CD4-positive, alpha-beta memory T cell (primary cell): ENCODE results near the gene CDH2. TPM values are rescaled to one million over a fixed set of nuclear protein-coding genes. Genes with fewer than 3 reads are reported as not detected.

Experiments
- CTCF ChIA-PET: fragments of 350-600 bp; sonication (Branson Sonifier 250); formaldehyde crosslinking; loops from one replicate; lab custom pipeline; 2021; ENCODE audit warnings: inconsistent platforms; ENCODE audit not compliant: partially characterized antibody; lab: Charles Lee
- POLR2A ChIA-PET: fragments of 350-600 bp; sonication (Branson Sonifier 250); formaldehyde crosslinking; loops from one replicate; lab custom pipeline; 2021; ENCODE audit not compliant: partially characterized antibody; lab: Charles Lee
- DNase-seq, 5 donors: peaks; one replicate each; pipeline versions ENCODE4 v3.0.0 to v3.0.0-alpha.2; 2020 to 2022; ENCODE audit warnings: mixed read lengths in 1 of 5
- H3K27ac ChIP-seq: one replicate; pipeline ENCODE4 v1.7.0; 2013; ENCODE audit warnings: low read depth, low read length
- H3K27me3 ChIP-seq: 2 replicates; pipeline ENCODE4 v1.7.0; 2013; ENCODE audit warnings: mild to moderate bottlenecking, low read length, moderate library complexity; ENCODE audit not compliant: insufficient read depth
- H3K36me3 ChIP-seq: 2 replicates; pipeline ENCODE4 v1.7.0; 2013; ENCODE audit warnings: mild to moderate bottlenecking, low read length, moderate library complexity; ENCODE audit not compliant: insufficient read depth
- H3K4me1 ChIP-seq: 2 replicates; pipeline ENCODE4 v1.7.0; 2013; ENCODE audit warnings: mild to moderate bottlenecking, low read length, moderate library complexity; ENCODE audit not compliant: insufficient read depth
- H3K4me3 ChIP-seq, 2 donors: one replicate each; pipeline ENCODE4 v1.7.0; 2013; ENCODE audit warnings: low read length in 2 of 2, mild to moderate bottlenecking in 1 of 2
- H3K9me3 ChIP-seq, 2 donors: one replicate each; pipeline ENCODE4 v1.7.0; 2013; ENCODE audit warnings: low read length in 2 of 2, control low read depth in 1 of 2; ENCODE audit not compliant: control insufficient read depth in 1 of 2
- H3K27ac Mint-ChIP-seq, 7 donors: one replicate each; pipeline ENCODE4 v1.8.0; 2020 to 2021; ENCODE audit warnings: mixed read lengths in 7 of 7, mild to moderate bottlenecking in 6 of 7, inconsistent platforms in 3 of 7, moderate library complexity in 3 of 7
- H3K27me3 Mint-ChIP-seq, 2 donors: one replicate each; pipeline ENCODE4 v1.8.0; 2020 to 2021; ENCODE audit warnings: mixed read lengths in 2 of 2
- H3K36me3 Mint-ChIP-seq, 2 donors: one replicate each; pipeline ENCODE4 v1.8.0; 2020 to 2021; ENCODE audit warnings: mixed read lengths in 2 of 2, inconsistent platforms in 1 of 2, mild to moderate bottlenecking in 1 of 2
- H3K4me1 Mint-ChIP-seq, 4 donors: one replicate each; pipeline ENCODE4 v1.8.0; 2020 to 2021; ENCODE audit warnings: mixed read lengths in 4 of 4, mild to moderate bottlenecking in 1 of 4
- H3K4me3 Mint-ChIP-seq, 8 donors: one replicate each; pipeline ENCODE4 v1.8.0; 2020 to 2021; ENCODE audit warnings: mixed read lengths in 8 of 8, mild to moderate bottlenecking in 7 of 8, moderate library complexity in 6 of 8, inconsistent platforms in 3 of 8
- H3K9me3 Mint-ChIP-seq, 8 donors: one replicate each; pipeline ENCODE4 v1.8.0; 2020 to 2021; ENCODE audit warnings: mixed read lengths in 8 of 8, mild to moderate bottlenecking in 5 of 8, inconsistent platforms in 3 of 8, moderate library complexity in 1 of 8
- intact Hi-C: fragments of 100-400 bp; cut with micrococcal nuclease; formaldehyde crosslinking; loops from one replicate; pipeline ENCODE4 v1.15.1; 2023
- polyA plus RNA-seq, 2 donors: library from polyadenylated mRNA; unstranded; fragments of 300-500 nt; fragmentation: Illumina TruSeq; gene quantifications; one replicate each; pipeline ENCODE4 v1.2.3, GENCODE V29; 2021
- total RNA-seq, 2 experiments: library from RNA; stranded (reverse); gene quantifications; one replicate each; pipeline ENCODE4 v1.2.3, GENCODE V29; 2021

The CDH2 gene
- total and polyA plus RNA-seq, 4 experiments from 2014 or later, result not detected

DNA sequence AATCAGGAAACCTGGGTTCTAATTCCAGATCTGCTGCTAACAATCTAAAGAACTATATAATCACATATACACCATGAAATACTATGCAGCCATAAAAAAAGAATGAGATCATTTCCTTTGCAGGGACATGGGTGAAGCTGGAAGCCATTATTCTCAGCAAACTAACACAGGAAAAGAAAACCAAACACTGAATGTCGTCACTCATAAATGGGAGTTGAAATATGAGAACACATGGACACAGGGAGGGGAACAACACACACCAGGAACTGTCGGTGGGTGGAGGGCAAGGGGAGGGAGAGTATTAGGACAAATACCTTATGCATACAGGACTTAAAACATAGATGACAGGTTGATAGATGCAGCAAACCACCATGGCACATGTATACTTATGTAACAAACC is 33.2 kb downstream of the CDH2 start:
- no peak overlapping the region for H3K27ac ChIP-seq
- CTCF ChIA-PET, result no interaction called here
- H3K4me1 Mint-ChIP-seq, result no peaks in the 10 kb centered on the region
- no peaks in the 10 kb centered on the region for H3K27me3 Mint-ChIP-seq
- peaks cover 0 to 23% (median 8%) of the 10 kb centered on the region in 8 donors for H3K9me3 Mint-ChIP-seq
- POLR2A ChIA-PET, result no interaction called here
- H3K4me3 Mint-ChIP-seq, result no peak overlapping the region
- intact Hi-C loops, result no loop called here
- no peak overlapping the region for H3K4me3 ChIP-seq
- no peaks in the 10 kb centered on the region for H3K27me3 ChIP-seq
- H3K9me3 ChIP-seq, result no peaks in the 10 kb centered on the region
- H3K36me3 Mint-ChIP-seq, result no peaks in the 10 kb centered on the region
- H3K36me3 ChIP-seq, result no peaks in the 10 kb centered on the region
- no peaks in the 10 kb centered on the region for H3K4me1 ChIP-seq
- no peak overlapping the region for H3K27ac Mint-ChIP-seq
- DNase-seq, result no peak

DNA sequence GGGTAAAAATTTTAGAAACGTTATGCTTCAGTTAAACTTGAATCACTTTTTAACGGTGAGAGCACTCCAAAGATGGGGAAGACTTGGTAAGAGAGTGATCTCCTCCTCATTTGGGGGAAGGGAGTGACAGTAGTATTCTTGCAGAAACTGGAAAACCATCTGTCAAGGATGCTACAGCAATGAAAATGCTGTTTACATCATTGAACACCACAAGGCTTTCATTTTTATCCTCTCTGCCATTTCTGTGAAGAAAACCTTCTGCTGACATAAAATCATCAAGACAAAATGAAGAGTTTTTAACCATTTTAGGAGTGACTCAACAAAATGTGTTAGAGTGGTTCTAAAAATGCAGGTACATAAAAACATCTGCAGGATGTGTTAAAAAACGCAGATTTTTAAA is 38.1 kb downstream of the CDH2 start:
- DNase-seq, result no peak
- Mint-ChIP-seq H3K36me3 (no peaks in the 10 kb centered on the region), H3K4me3 (no peak overlapping the region), H3K27me3 (no peaks in the 10 kb centered on the region), H3K9me3 (peaks cover 0 to 31% (median 10%) of the 10 kb centered on the region in 8 donors), H3K27ac (no peak overlapping the region), H3K4me1 (peaks cover 0 to 1% (median 0%) of the 10 kb centered on the region in 4 donors)
- Histone ChIP-seq H3K4me3 (no peak overlapping the region), H3K27ac (no peak overlapping the region), H3K4me1 (no peaks in the 10 kb centered on the region), H3K27me3 (no peaks in the 10 kb centered on the region), H3K36me3 (no peaks in the 10 kb centered on the region), H3K9me3 (no peaks in the 10 kb centered on the region)
- intact Hi-C loops, result no loop called here
- CTCF ChIA-PET, result no interaction called here
- POLR2A ChIA-PET, result no interaction called here

DNA sequence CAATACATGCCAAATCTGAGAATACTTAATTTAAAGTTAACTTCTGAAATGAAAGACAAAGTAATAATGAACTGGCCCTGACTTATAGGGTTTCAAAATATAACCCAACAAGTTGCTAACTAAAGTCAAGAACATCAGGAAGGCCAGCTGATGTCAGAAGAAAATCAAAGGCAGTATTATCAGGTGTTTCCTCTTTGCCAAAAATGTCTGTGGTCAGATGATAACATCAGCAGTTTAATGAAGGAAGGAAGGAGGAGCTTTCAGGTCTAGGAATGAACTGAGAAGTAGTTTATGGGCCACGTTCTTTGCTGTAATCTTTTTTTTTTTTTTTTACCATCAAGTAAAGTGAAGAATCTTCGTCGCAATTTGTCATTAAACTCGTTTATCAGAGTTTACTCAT is 40.9 kb downstream of the CDH2 start:
- Mint-ChIP-seq H3K4me3 (no peak overlapping the region), H3K36me3 (no peaks in the 10 kb centered on the region), H3K27ac (no peak overlapping the region), H3K9me3 (peaks cover 3 to 30% (median 13%) of the 10 kb centered on the region in 8 donors), H3K4me1 (peaks cover 0 to 1% (median 0%) of the 10 kb centered on the region in 4 donors), H3K27me3 (no peaks in the 10 kb centered on the region)
- Histone ChIP-seq H3K27me3 (no peaks in the 10 kb centered on the region), H3K9me3 (no peaks in the 10 kb centered on the region), H3K4me1 (no peaks in the 10 kb centered on the region), H3K36me3 (no peaks in the 10 kb centered on the region), H3K4me3 (no peak overlapping the region), H3K27ac (no peak overlapping the region)
- no peak for DNase-seq
- POLR2A ChIA-PET, result no interaction called here
- CTCF ChIA-PET, result no interaction called here
- intact Hi-C loops, result no loop called here

DNA sequence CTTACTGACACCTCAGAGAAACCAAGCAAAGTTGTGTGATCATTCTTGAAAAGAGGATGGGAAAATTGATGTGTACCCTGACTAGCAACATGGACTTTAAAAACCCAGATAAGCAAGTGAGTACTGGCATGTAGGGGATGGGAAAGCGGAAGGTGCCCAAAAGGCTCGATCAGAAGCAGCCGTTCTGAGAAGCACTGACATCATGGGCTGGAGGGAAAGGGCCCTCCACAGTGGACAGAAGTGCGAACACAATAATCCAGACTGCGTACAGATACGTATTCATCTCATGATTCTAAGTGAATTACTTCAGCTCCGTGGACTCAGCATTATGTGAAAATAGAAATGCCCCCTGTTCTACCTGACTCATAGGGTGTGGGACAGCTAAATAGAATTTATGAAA is 42.2 kb downstream of the CDH2 start:
- no peak overlapping the region for H3K27ac ChIP-seq
- POLR2A ChIA-PET, result no interaction called here

DNA sequence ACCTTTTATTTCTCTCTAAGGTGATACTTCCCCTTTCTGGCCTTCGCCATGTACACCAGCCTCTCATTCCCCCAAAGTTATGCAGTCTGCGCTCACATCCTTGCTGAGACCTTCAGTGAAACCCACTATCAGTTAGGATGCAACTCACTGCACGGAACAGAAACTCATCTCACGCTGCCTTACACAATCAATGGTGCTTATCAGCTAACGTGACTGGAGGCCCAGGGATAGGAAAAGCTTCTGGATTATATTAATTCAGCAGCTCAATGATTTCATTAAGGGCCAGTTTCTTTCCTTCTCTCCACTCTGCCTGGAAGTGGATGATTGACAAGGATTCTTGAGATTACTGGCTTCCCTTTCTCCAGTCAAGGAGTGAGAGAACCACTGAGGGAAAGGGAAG is 44.8 kb downstream of the CDH2 start:
- H3K9me3 ChIP-seq, result no peaks in the 10 kb centered on the region
- H3K27me3 ChIP-seq, result no peaks in the 10 kb centered on the region
- POLR2A ChIA-PET, result no interaction called here
- no peaks in the 10 kb centered on the region for H3K4me1 ChIP-seq
- DNase-seq, result no peak
- intact Hi-C loops, result no loop called here
- Mint-ChIP-seq H3K9me3 (peaks cover 3 to 16% (median 8%) of the 10 kb centered on the region in 8 donors), H3K4me1 (peaks cover 0 to 1% (median 0%) of the 10 kb centered on the region in 4 donors), H3K27me3 (no peaks in the 10 kb centered on the region), H3K36me3 (no peaks in the 10 kb centered on the region), H3K27ac (no peak overlapping the region), H3K4me3 (no peak overlapping the region)
- no peak overlapping the region for H3K4me3 ChIP-seq
- CTCF ChIA-PET, result no interaction called here
- H3K36me3 ChIP-seq, result no peaks in the 10 kb centered on the region
- no peak overlapping the region for H3K27ac ChIP-seq

More for the DNA sequence above, 42.2 kb downstream of the CDH2 start:
- no peaks in the 10 kb centered on the region for H3K36me3 Mint-ChIP-seq
- H3K9me3 Mint-ChIP-seq, result peaks cover 3 to 30% (median 13%) of the 10 kb centered on the region in 8 donors
- H3K4me1 Mint-ChIP-seq, result peaks cover 0 to 1% (median 0%) of the 10 kb centered on the region in 4 donors
- no peak overlapping the region for H3K4me3 Mint-ChIP-seq
- H3K36me3 ChIP-seq, result no peaks in the 10 kb centered on the region
- intact Hi-C loops, result no loop called here
- H3K4me1 ChIP-seq, result no peaks in the 10 kb centered on the region
- CTCF ChIA-PET, result no interaction called here
- no peak overlapping the region for H3K27ac Mint-ChIP-seq
- no peaks in the 10 kb centered on the region for H3K9me3 ChIP-seq
- no peak overlapping the region for H3K4me3 ChIP-seq
- H3K27me3 ChIP-seq, result no peaks in the 10 kb centered on the region
- no peaks in the 10 kb centered on the region for H3K27me3 Mint-ChIP-seq
- DNase-seq, result no peak

DNA sequence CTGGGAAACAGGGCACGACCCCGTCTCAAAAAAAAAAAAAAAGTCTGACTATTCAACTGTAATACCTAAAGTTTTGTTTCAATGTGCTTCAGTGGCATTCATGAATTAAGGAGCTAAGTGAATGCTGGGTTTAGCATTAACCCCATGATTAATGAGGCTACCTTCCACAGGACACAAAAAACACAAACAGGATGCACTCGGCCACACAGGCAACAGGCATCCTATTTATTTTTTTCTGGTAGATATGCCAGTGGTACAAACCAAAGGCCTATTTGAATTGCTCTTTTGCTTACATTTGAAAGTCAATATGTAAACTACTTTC is 48.3 kb downstream of the CDH2 start:
- Mint-ChIP-seq H3K27me3 (no peaks in the 10 kb centered on the region), H3K27ac (no peak overlapping the region), H3K36me3 (no peaks in the 10 kb centered on the region), H3K4me3 (no peak overlapping the region), H3K4me1 (no peaks in the 10 kb centered on the region), H3K9me3 (peaks cover 0 to 20% (median 6%) of the 10 kb centered on the region in 8 donors)
- no peak for DNase-seq
- intact Hi-C loops, result no loop called here
- Histone ChIP-seq H3K36me3 (no peaks in the 10 kb centered on the region), H3K4me3 (no peak overlapping the region), H3K4me1 (no peaks in the 10 kb centered on the region), H3K27ac (no peak overlapping the region), H3K9me3 (no peaks in the 10 kb centered on the region), H3K27me3 (no peaks in the 10 kb centered on the region)
- ChIA-PET CTCF (no interaction called here), POLR2A (no interaction called here)

DNA sequence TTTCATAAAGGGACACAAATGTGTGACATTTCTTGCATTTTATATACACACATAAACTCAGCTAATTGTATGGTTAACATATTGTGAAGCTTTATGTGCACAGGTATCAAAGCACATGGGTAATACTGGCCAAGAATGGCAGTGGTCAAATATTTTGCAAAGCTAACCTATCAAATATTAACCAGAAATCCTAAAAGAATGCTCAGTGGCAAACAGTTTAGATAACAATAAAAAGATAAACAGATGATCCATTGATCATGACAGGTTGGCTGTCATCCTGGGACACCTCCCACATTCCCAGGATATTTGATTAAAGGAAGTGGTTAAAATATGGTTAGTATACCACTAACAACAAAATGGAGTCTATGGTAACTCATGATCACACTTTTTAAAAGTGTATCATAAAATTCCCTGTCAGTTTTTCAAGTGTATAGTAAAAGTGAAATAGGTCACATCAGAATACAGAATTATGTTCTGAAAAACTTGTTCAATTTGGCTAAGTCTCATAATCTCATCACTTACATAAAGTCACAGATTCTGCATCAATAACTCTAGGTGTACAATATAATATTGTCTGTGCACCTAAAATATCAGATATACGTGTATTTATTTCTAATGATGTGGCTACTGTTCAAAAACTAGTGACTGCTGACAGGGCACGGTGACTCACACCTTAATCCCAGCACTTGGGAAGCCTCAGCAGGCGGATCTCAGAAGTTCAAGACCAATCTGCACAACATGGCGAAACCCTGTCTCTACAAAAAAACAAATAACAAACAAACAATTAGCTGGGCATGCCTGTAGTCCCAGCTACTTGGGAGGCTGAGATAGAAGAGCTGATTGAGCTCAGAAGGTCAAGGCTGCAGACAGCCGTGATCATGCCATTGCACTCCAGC is 48.9 kb downstream of the CDH2 start:
- H3K27ac Mint-ChIP-seq, result no peak overlapping the region
- CTCF ChIA-PET, result no interaction called here
- POLR2A ChIA-PET, result no interaction called here

More for the DNA sequence above, 48.9 kb downstream of the CDH2 start:
- Mint-ChIP-seq H3K4me3 (no peak overlapping the region), H3K9me3 (peaks cover 0 to 20% (median 6%) of the 10 kb centered on the region in 8 donors), H3K27me3 (no peaks in the 10 kb centered on the region), H3K36me3 (no peaks in the 10 kb centered on the region), H3K4me1 (no peaks in the 10 kb centered on the region)
- Histone ChIP-seq H3K27ac (no peak overlapping the region), H3K4me1 (no peaks in the 10 kb centered on the region), H3K4me3 (no peak overlapping the region), H3K27me3 (no peaks in the 10 kb centered on the region), H3K9me3 (no peaks in the 10 kb centered on the region), H3K36me3 (no peaks in the 10 kb centered on the region)
- intact Hi-C loops, result no loop called here
- DNase-seq, result no peak
